Liver (tissue), 9 donors: ENCODE measurements around the gene LIPC. TPM values are rescaled to one million over a fixed set of nuclear protein-coding genes. Genes with fewer than 3 reads are reported as not detected.

Experiments
- DNase-seq: peaks from one replicate; pipeline ENCODE4 v3.0.0-alpha.2; 2017; ENCODE audit warnings: low spot score
- H3K27ac ChIP-seq, 2 donors: one replicate each; pipeline ENCODE4 v1.7.0; 2013; ENCODE audit warnings: inconsistent platforms in 2 of 2, low read length in 2 of 2, control low read depth in 1 of 2, low read depth in 1 of 2, mild to moderate bottlenecking in 1 of 2
- H3K27me3 ChIP-seq, 4 donors: one replicate each; pipeline versions ENCODE4 v1.6.1 to v1.7.0; 2013; ENCODE audit warnings: low read length in 3 of 4, inconsistent platforms in 1 of 4, mild to moderate bottlenecking in 1 of 4, moderate library complexity in 1 of 4; ENCODE audit not compliant: control insufficient read depth in 4 of 4, insufficient read depth in 4 of 4
- H3K36me3 ChIP-seq, 4 donors: one replicate each; pipeline versions ENCODE4 v1.6.1 to v1.7.0; 2013; ENCODE audit warnings: low read length in 3 of 4, mild to moderate bottlenecking in 3 of 4, low read depth in 1 of 4, moderate library complexity in 1 of 4; ENCODE audit not compliant: control insufficient read depth in 4 of 4, insufficient read depth in 3 of 4
- H3K4me1 ChIP-seq, 4 donors: one replicate each; pipeline versions ENCODE4 v1.6.1 to v1.7.0; 2013; ENCODE audit warnings: low read length in 3 of 4, mild to moderate bottlenecking in 3 of 4, moderate library complexity in 1 of 4; ENCODE audit not compliant: control insufficient read depth in 4 of 4, insufficient read depth in 4 of 4
- H3K4me3 ChIP-seq, 3 donors: one replicate each; pipeline versions ENCODE4 v1.6.1 to v1.7.0; 2013; ENCODE audit warnings: low read length in 3 of 3, control low read depth in 1 of 3, low read depth in 1 of 3, mild to moderate bottlenecking in 1 of 3
- H3K9ac ChIP-seq, 2 donors: one replicate each; pipeline ENCODE4 v1.7.0; 2013; ENCODE audit warnings: low read length in 2 of 2, mild to moderate bottlenecking in 2 of 2, moderate library complexity in 2 of 2, control low read depth in 1 of 2, low read depth in 1 of 2
- H3K9me3 ChIP-seq, 4 donors: one replicate each; pipeline versions ENCODE4 v1.6.1 to v1.7.0; 2013; ENCODE audit warnings: low read length in 3 of 4; ENCODE audit not compliant: control insufficient read depth in 4 of 4
- EGR1 ChIP-seq, 2 donors: IDR thresholded peaks; 2 replicates each; pipeline ENCODE4 v1.6.1; 2016 to 2018; ENCODE audit warnings: antibody characterized with exemption in 2 of 2, low read depth in 2 of 2
- FOXA2 ChIP-seq: IDR thresholded peaks from 2 replicates; pipeline ENCODE4 v1.6.1; 2016; ENCODE audit warnings: antibody characterized with exemption
- GABPA ChIP-seq, 2 donors: IDR thresholded peaks in 1 of 2; conservative IDR thresholded peaks in 1 of 2; 2 replicates each; pipeline ENCODE4 v1.6.1; 2016; ENCODE audit warnings: antibody characterized with exemption in 2 of 2, mild to moderate bottlenecking in 1 of 2, moderate library complexity in 1 of 2
- HNF4A ChIP-seq, 2 donors: conservative IDR thresholded peaks; 2 replicates each; pipeline ENCODE4 v1.6.1; 2016; ENCODE audit warnings: antibody characterized with exemption in 2 of 2, mild to moderate bottlenecking in 2 of 2
- HNF4G ChIP-seq: IDR thresholded peaks from 2 replicates; pipeline ENCODE4 v1.6.1; 2016; ENCODE audit warnings: antibody characterized with exemption
- JUND ChIP-seq, 2 donors: IDR thresholded peaks; 2 replicates each; pipeline ENCODE4 v1.6.1; 2016; ENCODE audit warnings: antibody characterized with exemption in 2 of 2
- MAX ChIP-seq: IDR thresholded peaks from 2 replicates; pipeline ENCODE4 v1.6.1; 2016; ENCODE audit warnings: antibody characterized with exemption
- NR2F2 ChIP-seq: IDR thresholded peaks from 2 replicates; pipeline ENCODE4 v1.6.1; 2016; ENCODE audit warnings: antibody characterized with exemption
- RAD21 ChIP-seq, 2 donors: IDR thresholded peaks; 2 replicates each; pipeline ENCODE4 v1.6.1; 2016; ENCODE audit warnings: antibody characterized with exemption in 2 of 2, mild to moderate bottlenecking in 2 of 2
- RXRA ChIP-seq, 2 donors: IDR thresholded peaks; 2 replicates each; pipeline ENCODE4 v1.6.1; 2017 to 2018; ENCODE audit warnings: antibody characterized with exemption in 2 of 2, mild to moderate bottlenecking in 1 of 2
- SP1 ChIP-seq: IDR thresholded peaks from 2 replicates; pipeline ENCODE4 v1.6.1; 2018; ENCODE audit warnings: antibody characterized with exemption, mild to moderate bottlenecking
- TAF1 ChIP-seq: conservative IDR thresholded peaks from 2 replicates; pipeline ENCODE4 v1.6.1; 2016; ENCODE audit warnings: antibody characterized with exemption, mild to moderate bottlenecking
- YY1 ChIP-seq: IDR thresholded peaks from 2 replicates; pipeline ENCODE4 v1.6.1; 2016; ENCODE audit warnings: antibody characterized with exemption, mild to moderate bottlenecking
- WGBS: extraction: QIAGEN DNeasy Blood & Tissue Kit; methylation state at CpG from one replicate; pipeline ENCODE4 v1.1.7; 2013; 5-methylcytosine and 5-hydroxymethylcytosine counted together
- polyA plus RNA-seq, 2 donors: library from polyadenylated mRNA; stranded (reverse) in 1 of 2; unstranded in 1 of 2; fragments of 200-250 nt in 1 of 2; fragments of >200 nt in 1 of 2; fragmentation: Nextera tagmentation in 1 of 2; extraction: Ambion mirVana in 1 of 2; gene quantifications; one replicate each; pipeline versions ENCODE4 v1.2.1 to v1.2.3, GENCODE V29; 2013 to 2015
- total RNA-seq, 2 donors: library from RNA; depleted of rRNA; stranded (reverse); fragments of >200 nt; gene quantifications; one replicate each; pipeline ENCODE4 v1.2.3, GENCODE V29; 2014
- TF ChIP-seq, protein P1 (sequence below): fragments of 150-350 bp; IDR thresholded peaks from 2 replicates; pipeline ENCODE4 v1.5.1; 2017; ENCODE audit warnings: improper control_type of control experiment, low read depth, low read length; ENCODE audit not compliant: missing input control
- donor health status: healthy.
- donor health status: healthy.
- donor health status: healthy.
- donor health status: healthy.
- donor health status: healthy.

LIPC gene
- total and polyA plus RNA-seq, 4 donors: 60.1 to 268 (median 131) TPM

GRCh38 chr15:58543664-58544335, 112.0 kb downstream of the LIPC start (continued):
- no peak for TF ChIP-seq YY1
- TF ChIP-seq, protein P1, sequence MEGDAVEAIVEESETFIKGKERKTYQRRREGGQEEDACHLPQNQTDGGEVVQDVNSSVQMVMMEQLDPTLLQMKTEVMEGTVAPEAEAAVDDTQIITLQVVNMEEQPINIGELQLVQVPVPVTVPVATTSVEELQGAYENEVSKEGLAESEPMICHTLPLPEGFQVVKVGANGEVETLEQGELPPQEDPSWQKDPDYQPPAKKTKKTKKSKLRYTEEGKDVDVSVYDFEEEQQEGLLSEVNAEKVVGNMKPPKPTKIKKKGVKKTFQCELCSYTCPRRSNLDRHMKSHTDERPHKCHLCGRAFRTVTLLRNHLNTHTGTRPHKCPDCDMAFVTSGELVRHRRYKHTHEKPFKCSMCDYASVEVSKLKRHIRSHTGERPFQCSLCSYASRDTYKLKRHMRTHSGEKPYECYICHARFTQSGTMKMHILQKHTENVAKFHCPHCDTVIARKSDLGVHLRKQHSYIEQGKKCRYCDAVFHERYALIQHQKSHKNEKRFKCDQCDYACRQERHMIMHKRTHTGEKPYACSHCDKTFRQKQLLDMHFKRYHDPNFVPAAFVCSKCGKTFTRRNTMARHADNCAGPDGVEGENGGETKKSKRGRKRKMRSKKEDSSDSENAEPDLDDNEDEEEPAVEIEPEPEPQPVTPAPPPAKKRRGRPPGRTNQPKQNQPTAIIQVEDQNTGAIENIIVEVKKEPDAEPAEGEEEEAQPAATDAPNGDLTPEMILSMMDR: no peak
- no peak for TF ChIP-seq HNF4G
- no peak for TF ChIP-seq JUND (IDR thresholded peaks at IDR 0.05)
- no peak for TF ChIP-seq HNF4A (conservative IDR thresholded peaks at IDR 0.05)
- no peak for TF ChIP-seq MAX

DNA sequence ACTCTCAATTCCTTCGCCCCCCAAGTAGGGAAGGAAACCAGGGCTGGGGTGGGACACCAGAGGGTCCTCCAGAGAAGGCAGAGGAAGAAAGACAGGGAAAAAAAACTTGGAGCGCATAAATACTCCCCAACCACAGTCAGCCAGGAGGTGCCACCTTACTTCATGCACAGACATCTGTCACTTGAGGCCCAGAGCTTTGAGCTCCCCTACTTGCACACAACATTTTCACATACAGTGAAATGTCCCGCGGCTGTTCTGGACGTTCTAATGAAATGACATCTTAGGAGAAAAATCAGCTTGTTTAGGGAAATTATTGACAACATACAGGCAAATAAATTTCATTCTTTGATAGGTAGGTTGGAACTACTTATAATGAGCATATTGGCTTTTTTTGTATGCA, 113.0 kb downstream of the LIPC start:
- TF ChIP-seq FOXA2: no peak
- TF ChIP-seq JUND (IDR thresholded peaks at IDR 0.05): no peak
- TF ChIP-seq RAD21 (IDR thresholded peaks at IDR 0.05): no peak
- no peak for TF ChIP-seq MAX
- TF ChIP-seq YY1: no peak
- 96% methylated on average over 5 of the region's 5 CpGs for WGBS
- no peak for DNase-seq
- Histone ChIP-seq H3K4me3 (no peak overlapping the region), H3K9ac (no peak overlapping the region), H3K36me3 (peaks cover 3 to 32% (median 16%) of the 10 kb centered on the region in 4 donors), H3K9me3 (no peaks in the 10 kb centered on the region), H3K27ac (no peak overlapping the region), H3K27me3 (no peaks in the 10 kb centered on the region), H3K4me1 (peaks cover 0 to 12% (median 8%) of the 10 kb centered on the region in 4 donors)

GRCh38 chr15:58545307-58546065, 113.7 kb downstream of the LIPC start:
- WGBS: 96% methylated on average over 18 of the region's 18 CpGs
- DNase-seq: no peak
- H3K9me3 ChIP-seq: no peaks in the 10 kb centered on the region
- peaks cover 3 to 34% (median 14%) of the 10 kb centered on the region in 4 donors for H3K36me3 ChIP-seq
- no peak for TF ChIP-seq TAF1
- no peak for TF ChIP-seq RAD21 (IDR thresholded peaks at IDR 0.05)
- TF ChIP-seq FOXA2: no peak
- H3K4me3 ChIP-seq: no peak overlapping the region
- no peaks in the 10 kb centered on the region for H3K27me3 ChIP-seq
- peak overlapping the region; percentile 62 to 63 for H3K27ac ChIP-seq
- no peak overlapping the region for H3K9ac ChIP-seq
- peaks cover 0 to 12% (median 8%) of the 10 kb centered on the region in 4 donors for H3K4me1 ChIP-seq

DNA sequence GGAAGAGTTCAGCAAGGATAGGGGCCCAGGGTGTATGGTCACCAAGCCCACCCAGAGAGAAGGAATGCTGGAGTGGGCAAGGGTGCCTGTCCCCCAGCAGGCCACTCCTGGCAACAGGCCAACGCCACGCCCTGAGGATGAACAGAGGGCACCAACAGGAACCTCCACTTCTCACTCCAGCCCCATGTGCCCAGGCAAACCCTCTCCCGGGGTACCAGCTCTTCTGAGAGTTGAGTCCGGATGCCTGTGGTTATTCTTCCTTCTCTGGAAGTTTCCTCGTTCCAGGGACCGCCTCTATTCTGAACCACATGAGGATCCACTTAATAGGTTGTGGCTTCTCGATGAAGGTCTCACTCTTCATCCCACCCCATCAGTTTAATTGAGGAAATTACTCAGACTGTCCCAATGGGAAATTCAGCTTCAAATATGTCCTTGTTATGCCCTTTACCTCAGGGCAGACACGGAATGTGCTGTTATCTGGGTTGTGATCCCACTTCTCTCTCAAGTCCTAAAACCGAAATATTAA, 114.3 kb downstream of the LIPC start:
- TF ChIP-seq RXRA (IDR thresholded peaks at IDR 0.05) (no peak), FOXA2 (no peak), HNF4A (conservative IDR thresholded peaks at IDR 0.05) (no peak), EGR1 (IDR thresholded peaks at IDR 0.05; ENCODE audit: low read depth in 2 of 2) (no peak), NR2F2 (no peak), GABPA (IDR thresholded peaks at IDR 0.05 in 1 of 2, conservative IDR thresholded peaks at IDR 0.05 in 1 of 2) (no peak), HNF4G (no peak), JUND (IDR thresholded peaks at IDR 0.05) (no peak), YY1 (no peak), RAD21 (IDR thresholded peaks at IDR 0.05) (no peak), SP1 (no peak)
- TF ChIP-seq, protein P1: no peak
- DNase-seq: no peak
- no peak overlapping the region for H3K9ac ChIP-seq
- H3K9me3 ChIP-seq: no peaks in the 10 kb centered on the region
- no peak overlapping the region for H3K4me3 ChIP-seq
- no peaks in the 10 kb centered on the region for H3K27me3 ChIP-seq
- 89% methylated on average over 9 of the region's 9 CpGs for WGBS
- H3K4me1 ChIP-seq: peaks cover 0 to 12% (median 8%) of the 10 kb centered on the region in 4 donors
- peaks cover 0 to 34% (median 13%) of the 10 kb centered on the region in 4 donors for H3K36me3 ChIP-seq
- peak overlapping the region; percentile 62 to 63 for H3K27ac ChIP-seq
